Upper lobe of right lung (tissue), 1 donor: ENCODE results near the gene PPFIA2. TPM values are rescaled to one million over a fixed set of nuclear protein-coding genes. Genes with fewer than 3 reads are reported as not detected.

Experiments
- ATAC-seq: fragments of 200-7000 bp; cut with Tn5 transposase; one replicate; pipeline ENCODE4 v1.9.1; 2020; ENCODE audit warnings: mild to moderate bottlenecking, moderate library complexity
- DNase-seq: peaks from one replicate; pipeline ENCODE4 v3.0.0-alpha.2; 2020
- H3K27ac ChIP-seq: fragments of 200-600 bp; one replicate; pipeline ENCODE4 v1.8.0; 2022
- H3K27me3 ChIP-seq: fragments of 200-600 bp; one replicate; pipeline ENCODE4 v1.8.0; 2022; ENCODE audit warnings: mild to moderate bottlenecking
- H3K36me3 ChIP-seq: fragments of 200-600 bp; one replicate; pipeline ENCODE4 v1.8.0; 2022
- H3K4me1 ChIP-seq: fragments of 200-600 bp; one replicate; pipeline ENCODE4 v1.8.0; 2022
- H3K4me3 ChIP-seq: fragments of 200-600 bp; one replicate; pipeline ENCODE4 v1.8.0; 2022; ENCODE audit warnings: mild to moderate bottlenecking
- H3K9me3 ChIP-seq: fragments of 200-600 bp; one replicate; pipeline ENCODE4 v1.8.0; 2022
- intact Hi-C: fragments of 100-400 bp; cut with DNase I; formaldehyde crosslinking; loops from one replicate; pipeline ENCODE4 v1.11.0; 2022
- total RNA-seq: library from RNA; stranded (reverse); fragmentation: NEBNext Ultra II Directional; extraction: Animal tissue kit (Norgen Biotek cat#: 25700); gene quantifications from one replicate; pipeline ENCODE4 v1.2.1, GENCODE V29; 2021
- TF ChIP-seq, protein P1 (sequence below): fragments of 200-600 bp; IDR thresholded peaks from one replicate; pipeline ENCODE4 v1.8.0; 2022; ENCODE audit warnings: antibody characterized with exemption
- donor health status: DM: no; HTN: yes; CAD: no; lungs with severe emphysema.

Gene PPFIA2
- total RNA-seq, 1 donor from 2014 or later, result 1.4 TPM

- Histone ChIP-seq H3K36me3 (peaks cover 21% of the 10 kb centered on the region), H3K4me3 (no peak overlapping the region), H3K4me1 (no peaks in the 10 kb centered on the region), H3K9me3 (no peaks in the 10 kb centered on the region), H3K27ac (no peak overlapping the region), H3K27me3 (no peaks in the 10 kb centered on the region)
- DNase-seq (no peak), ATAC-seq (no peak)
- TF ChIP-seq, protein P1, sequence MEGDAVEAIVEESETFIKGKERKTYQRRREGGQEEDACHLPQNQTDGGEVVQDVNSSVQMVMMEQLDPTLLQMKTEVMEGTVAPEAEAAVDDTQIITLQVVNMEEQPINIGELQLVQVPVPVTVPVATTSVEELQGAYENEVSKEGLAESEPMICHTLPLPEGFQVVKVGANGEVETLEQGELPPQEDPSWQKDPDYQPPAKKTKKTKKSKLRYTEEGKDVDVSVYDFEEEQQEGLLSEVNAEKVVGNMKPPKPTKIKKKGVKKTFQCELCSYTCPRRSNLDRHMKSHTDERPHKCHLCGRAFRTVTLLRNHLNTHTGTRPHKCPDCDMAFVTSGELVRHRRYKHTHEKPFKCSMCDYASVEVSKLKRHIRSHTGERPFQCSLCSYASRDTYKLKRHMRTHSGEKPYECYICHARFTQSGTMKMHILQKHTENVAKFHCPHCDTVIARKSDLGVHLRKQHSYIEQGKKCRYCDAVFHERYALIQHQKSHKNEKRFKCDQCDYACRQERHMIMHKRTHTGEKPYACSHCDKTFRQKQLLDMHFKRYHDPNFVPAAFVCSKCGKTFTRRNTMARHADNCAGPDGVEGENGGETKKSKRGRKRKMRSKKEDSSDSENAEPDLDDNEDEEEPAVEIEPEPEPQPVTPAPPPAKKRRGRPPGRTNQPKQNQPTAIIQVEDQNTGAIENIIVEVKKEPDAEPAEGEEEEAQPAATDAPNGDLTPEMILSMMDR, result no peak
- intact Hi-C loops, result no loop called here
Measured at GRCh38 chr12:81249976-81250375, 509.2 kb downstream of the PPFIA2 start.

DNA sequence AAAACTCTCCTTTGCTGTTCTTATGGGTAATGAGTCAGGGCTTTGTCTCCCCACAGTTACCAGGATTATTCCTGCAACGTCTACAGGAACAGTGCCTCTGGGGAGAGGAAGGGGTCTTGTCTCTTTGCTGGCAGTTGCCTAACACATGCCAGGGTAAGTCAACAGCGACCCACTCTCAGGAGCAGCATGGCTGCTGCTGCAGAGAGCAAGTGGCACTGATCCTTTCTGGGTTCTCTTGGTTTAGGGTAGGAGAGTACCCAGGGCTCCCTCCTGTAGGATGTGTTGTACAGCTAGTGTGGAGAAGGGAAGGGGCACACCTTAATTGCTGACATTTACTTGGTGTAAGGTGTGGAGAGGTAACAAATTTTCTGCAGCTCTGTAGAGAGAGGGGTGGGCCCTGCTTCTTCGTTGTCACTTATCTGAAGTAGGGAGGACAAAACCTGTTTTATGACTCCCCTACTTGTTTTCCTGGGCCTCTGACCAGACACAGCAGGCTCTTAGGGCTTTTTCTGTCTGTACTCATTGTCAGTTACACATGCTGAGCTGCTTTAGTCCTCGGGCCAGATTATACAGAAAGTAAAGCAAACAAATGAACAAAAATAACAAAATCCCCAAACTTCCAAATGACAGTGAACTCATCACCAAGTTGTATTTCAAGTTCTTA lies 513.1 kb downstream of the PPFIA2 start:
- TF ChIP-seq, protein P1, result no peak
- Histone ChIP-seq H3K36me3 (no peaks in the 10 kb centered on the region), H3K4me3 (no peak overlapping the region), H3K4me1 (no peaks in the 10 kb centered on the region), H3K9me3 (no peaks in the 10 kb centered on the region), H3K27ac (no peak overlapping the region), H3K27me3 (no peaks in the 10 kb centered on the region)
- no peak for DNase-seq
- intact Hi-C loops, result no loop called here
- ATAC-seq, result peak; percentile 45

GRCh38 chr12:81245458-81245857 lies 513.7 kb downstream of the PPFIA2 start:
- intact Hi-C loops, result no loop called here
- DNase-seq (no peak), ATAC-seq (no peak)
- H3K27ac ChIP-seq, result no peak overlapping the region
- TF ChIP-seq, protein P1, result no peak
- no peaks in the 10 kb centered on the region for H3K4me1 ChIP-seq
- H3K9me3 ChIP-seq, result no peaks in the 10 kb centered on the region
- no peak overlapping the region for H3K4me3 ChIP-seq
- H3K27me3 ChIP-seq, result no peaks in the 10 kb centered on the region
- no peaks in the 10 kb centered on the region for H3K36me3 ChIP-seq

DNA sequence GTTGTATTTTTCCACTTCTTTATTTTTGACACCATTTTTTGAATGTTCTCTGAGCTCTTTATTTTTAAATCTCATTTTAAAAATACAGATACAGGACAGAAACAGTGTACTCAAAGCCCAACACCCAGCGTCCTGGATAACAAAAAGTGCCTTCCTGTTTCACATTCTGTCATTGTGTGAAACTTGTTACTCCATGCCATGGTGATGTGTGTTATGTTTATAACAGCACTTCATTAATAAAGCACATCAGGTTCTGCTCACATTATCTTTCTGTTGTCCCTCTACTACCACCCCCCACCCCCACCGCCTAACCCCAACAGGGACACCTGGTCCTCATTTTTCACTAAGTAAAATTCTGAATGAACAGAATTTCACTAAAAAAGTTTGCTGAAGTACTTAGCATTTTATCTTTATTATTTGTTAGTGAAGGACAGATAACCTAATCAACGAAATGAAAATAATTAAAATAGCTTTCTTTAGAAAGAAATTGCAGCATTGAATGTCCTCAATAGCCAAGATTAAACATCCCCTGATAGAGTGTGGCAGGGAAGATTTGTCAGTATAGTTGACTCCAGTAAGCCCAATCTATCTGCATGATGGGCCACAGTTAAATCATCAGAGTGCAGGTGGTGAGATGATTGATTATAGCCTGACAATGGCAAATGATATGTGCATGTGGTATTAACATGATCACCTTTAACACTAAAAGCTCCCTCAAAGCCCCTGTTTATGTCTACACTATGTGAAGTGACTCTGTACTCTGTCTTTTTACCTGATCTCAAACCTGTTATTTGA lies 527.4 kb downstream of the PPFIA2 start:
- Histone ChIP-seq H3K27ac (no peak overlapping the region), H3K4me3 (no peak overlapping the region), H3K36me3 (peaks cover 8% of the 10 kb centered on the region), H3K4me1 (no peaks in the 10 kb centered on the region), H3K9me3 (no peaks in the 10 kb centered on the region), H3K27me3 (no peaks in the 10 kb centered on the region)
- intact Hi-C loops, result no loop called here
- ATAC-seq (no peak), DNase-seq (no peak)
- TF ChIP-seq, protein P1, result no peak

GRCh38 chr12:81229759-81230158 lies 529.4 kb downstream of the PPFIA2 start:
- intact Hi-C loops, result no loop called here
- TF ChIP-seq, protein P1, result no peak
- H3K27me3 ChIP-seq, result no peaks in the 10 kb centered on the region
- DNase-seq, result no peak
- no peaks in the 10 kb centered on the region for H3K9me3 ChIP-seq
- no peak overlapping the region for H3K4me3 ChIP-seq
- no peak overlapping the region for H3K27ac ChIP-seq
- H3K36me3 ChIP-seq, result peaks cover 8% of the 10 kb centered on the region
- no peak for ATAC-seq
- no peaks in the 10 kb centered on the region for H3K4me1 ChIP-seq
